Fibroblast of lung (primary cell): ENCODE measurements around the gene UBXN10. TPM values are rescaled to one million over a fixed set of nuclear protein-coding genes. Genes with fewer than 3 reads are reported as not detected.

Experiments used
- DNase-seq, 2 donors: peaks; one replicate each; pipeline versions ENCODE4 v3.0.0 to v3.0.0-alpha.2; 2010; ENCODE audit warnings: low read depth in 2 of 2
- H2AFZ ChIP-seq: 2 replicates; pipeline ENCODE4 v1.5.1; 2012; ENCODE audit warnings: low read length, control low read depth, inconsistent platforms
- H3K27ac ChIP-seq: 2 replicates; pipeline ENCODE4 v1.5.1; 2011; ENCODE audit warnings: low read length, control low read depth; ENCODE audit not compliant: insufficient read depth
- H3K27me3 ChIP-seq: 2 replicates; pipeline ENCODE4 v1.5.1; 2011; ENCODE audit warnings: mild to moderate bottlenecking, low read length; ENCODE audit not compliant: control insufficient read depth, insufficient read depth
- H3K36me3 ChIP-seq: 2 replicates; pipeline ENCODE4 v1.5.1; 2011; ENCODE audit warnings: low read length; ENCODE audit not compliant: control insufficient read depth, insufficient read depth
- H3K4me1 ChIP-seq: 2 replicates; pipeline ENCODE4 v1.5.1; 2011; ENCODE audit warnings: low read length; ENCODE audit not compliant: control insufficient read depth, insufficient read depth; ENCODE audit errors: extremely low read depth
- H3K4me2 ChIP-seq: 2 replicates; pipeline ENCODE4 v1.5.1; 2011; ENCODE audit warnings: low read length, control low read depth; ENCODE audit not compliant: insufficient read depth; ENCODE audit errors: extremely low read depth
- H3K4me3 ChIP-seq, 4 experiments: fragments of 200-600 bp in 1 of 4; sonication (generic) in 1 of 4; replicated peaks in 1 of 4; 2 replicates each; pipeline ENCODE4 v1.5.1; 2011 to 2016; ENCODE audit warnings: low read length in 4 of 4, low read depth in 3 of 4, mild to moderate bottlenecking in 3 of 4, control low read depth in 2 of 4, inconsistent platforms in 1 of 4, mixed read lengths in 1 of 4; ENCODE audit not compliant: insufficient read depth in 1 of 4; ENCODE audit errors: control extremely low read depth in 1 of 4
- H3K79me2 ChIP-seq: 2 replicates; pipeline ENCODE4 v1.5.1; 2012; ENCODE audit warnings: mild to moderate bottlenecking, low read length, inconsistent platforms; ENCODE audit not compliant: control insufficient read depth, insufficient read depth
- H3K9ac ChIP-seq: 2 replicates; pipeline ENCODE4 v1.5.1; 2011; ENCODE audit warnings: mild to moderate bottlenecking, low read length, control low read depth; ENCODE audit not compliant: insufficient read depth
- H3K9me3 ChIP-seq: 2 replicates; pipeline ENCODE4 v1.5.1; 2012; ENCODE audit warnings: low read depth, low read length; ENCODE audit not compliant: control insufficient read depth, insufficient read depth
- H4K20me1 ChIP-seq: 2 replicates; pipeline ENCODE4 v1.5.1; 2011; ENCODE audit warnings: low read length; ENCODE audit not compliant: control insufficient read depth, insufficient read depth; ENCODE audit errors: extremely low read depth
- EZH2 ChIP-seq: IDR thresholded peaks from 2 replicates; pipeline ENCODE4 v1.5.1; 2012; ENCODE audit warnings: low read length, control low read depth, mild to moderate bottlenecking; ENCODE audit errors: missing control alignments
- polyA plus RNA-seq, 2 donors: library from polyadenylated mRNA; depleted of rRNA in 1 of 2; stranded (reverse) in 1 of 2; unstranded in 1 of 2; fragments of >200 nt; gene quantifications; 2 replicates each; pipeline ENCODE4 v1.2.1, GENCODE V29; 2011 to 2012; ENCODE audit warnings: missing spikeins in 1 of 2
- total RNA-seq: library from RNA; depleted of rRNA; stranded (reverse); fragments of >200 nt; gene quantifications from 2 replicates; pipeline ENCODE4 v1.2.1, GENCODE V29; 2014
- TF ChIP-seq, protein P1 (sequence below), 2 donors: IDR thresholded peaks in 1 of 2; conservative IDR thresholded peaks in 1 of 2; 1 replicate in 1 of 2; 2 replicates in 1 of 2; pipeline ENCODE4 v1.5.1; 2011 to 2012; ENCODE audit warnings: low read length in 2 of 2, control low read depth in 1 of 2, inconsistent platforms in 1 of 2, low read depth in 1 of 2, mild to moderate bottlenecking in 1 of 2

UBXN10 gene
- total and polyA plus RNA-seq, 2 donors (not counting 1 experiment from before 2014, with no cell fraction given): 0.33 TPM; not detected in 1

DNA sequence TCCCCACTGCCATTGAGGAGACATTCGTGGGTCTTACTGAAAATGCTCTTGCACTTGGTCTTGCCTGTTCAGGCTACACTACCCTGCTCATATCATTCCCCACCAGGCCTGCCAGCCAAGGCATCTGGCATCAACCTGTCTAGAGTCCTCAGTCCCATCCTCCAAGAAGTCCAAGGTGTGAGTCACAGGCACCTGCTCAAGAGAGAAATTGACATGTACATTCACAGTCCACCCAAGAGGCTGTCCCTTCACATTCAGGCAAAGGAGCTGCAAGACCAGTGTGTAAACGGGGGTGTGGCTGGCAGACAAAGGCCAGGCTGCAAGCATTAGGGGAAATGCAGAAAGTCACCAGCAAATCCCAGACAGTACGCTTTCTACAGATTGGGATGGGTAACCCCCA lies 13.5 kb downstream of the UBXN10 start:
- Histone ChIP-seq H2AFZ (no peak overlapping the region), H3K27me3 (peaks cover 11% of the 10 kb centered on the region), H4K20me1 (no peaks in the 10 kb centered on the region), H3K9ac (no peak overlapping the region), H3K4me1 (no peaks in the 10 kb centered on the region), H3K36me3 (no peaks in the 10 kb centered on the region), H3K27ac (no peak overlapping the region), H3K4me2 (no peak overlapping the region), H3K9me3 (no peaks in the 10 kb centered on the region), H3K4me3 (no peak overlapping the region), H3K79me2 (no peaks in the 10 kb centered on the region)
- TF ChIP-seq, protein P1, sequence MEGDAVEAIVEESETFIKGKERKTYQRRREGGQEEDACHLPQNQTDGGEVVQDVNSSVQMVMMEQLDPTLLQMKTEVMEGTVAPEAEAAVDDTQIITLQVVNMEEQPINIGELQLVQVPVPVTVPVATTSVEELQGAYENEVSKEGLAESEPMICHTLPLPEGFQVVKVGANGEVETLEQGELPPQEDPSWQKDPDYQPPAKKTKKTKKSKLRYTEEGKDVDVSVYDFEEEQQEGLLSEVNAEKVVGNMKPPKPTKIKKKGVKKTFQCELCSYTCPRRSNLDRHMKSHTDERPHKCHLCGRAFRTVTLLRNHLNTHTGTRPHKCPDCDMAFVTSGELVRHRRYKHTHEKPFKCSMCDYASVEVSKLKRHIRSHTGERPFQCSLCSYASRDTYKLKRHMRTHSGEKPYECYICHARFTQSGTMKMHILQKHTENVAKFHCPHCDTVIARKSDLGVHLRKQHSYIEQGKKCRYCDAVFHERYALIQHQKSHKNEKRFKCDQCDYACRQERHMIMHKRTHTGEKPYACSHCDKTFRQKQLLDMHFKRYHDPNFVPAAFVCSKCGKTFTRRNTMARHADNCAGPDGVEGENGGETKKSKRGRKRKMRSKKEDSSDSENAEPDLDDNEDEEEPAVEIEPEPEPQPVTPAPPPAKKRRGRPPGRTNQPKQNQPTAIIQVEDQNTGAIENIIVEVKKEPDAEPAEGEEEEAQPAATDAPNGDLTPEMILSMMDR (conservative IDR thresholded peaks at IDR 0.05 in 1 of 2, IDR thresholded peaks at IDR 0.05 in 1 of 2; ENCODE audit: low read depth in 1 of 2, low read length in 2 of 2): no peak
- TF ChIP-seq EZH2: no peak
- DNase-seq: no peak

DNA sequence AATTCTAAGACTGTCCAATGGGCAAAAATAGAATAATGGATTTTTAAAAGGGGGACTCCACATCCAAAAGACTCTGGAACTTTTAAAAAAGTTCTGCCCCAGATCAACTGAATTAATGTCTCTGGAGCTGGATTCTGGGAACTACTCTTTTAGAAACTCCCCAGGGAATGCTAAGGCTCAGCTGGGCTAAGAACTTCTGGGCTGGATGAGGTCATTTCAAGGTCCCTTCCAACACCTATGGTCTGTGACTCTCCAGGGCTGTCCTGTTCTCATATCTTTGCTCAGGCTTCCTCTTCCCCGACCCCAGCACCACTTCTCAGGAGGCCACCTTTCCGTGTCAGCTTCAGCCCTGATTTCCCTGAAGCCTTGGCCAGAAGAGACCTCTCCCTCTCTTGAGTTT lies 13.9 kb downstream of the UBXN10 start:
- Histone ChIP-seq H4K20me1 (no peaks in the 10 kb centered on the region), H2AFZ (no peak overlapping the region), H3K4me3 (no peak overlapping the region), H3K9me3 (no peaks in the 10 kb centered on the region), H3K4me1 (no peaks in the 10 kb centered on the region), H3K79me2 (no peaks in the 10 kb centered on the region), H3K4me2 (no peak overlapping the region), H3K27ac (no peak overlapping the region), H3K9ac (no peak overlapping the region), H3K27me3 (peaks cover 11% of the 10 kb centered on the region), H3K36me3 (no peaks in the 10 kb centered on the region)
- no peak for TF ChIP-seq EZH2
- TF ChIP-seq, protein P1 (conservative IDR thresholded peaks at IDR 0.05 in 1 of 2, IDR thresholded peaks at IDR 0.05 in 1 of 2; ENCODE audit: low read depth in 1 of 2, low read length in 2 of 2): no peak
- no peak for DNase-seq

DNA sequence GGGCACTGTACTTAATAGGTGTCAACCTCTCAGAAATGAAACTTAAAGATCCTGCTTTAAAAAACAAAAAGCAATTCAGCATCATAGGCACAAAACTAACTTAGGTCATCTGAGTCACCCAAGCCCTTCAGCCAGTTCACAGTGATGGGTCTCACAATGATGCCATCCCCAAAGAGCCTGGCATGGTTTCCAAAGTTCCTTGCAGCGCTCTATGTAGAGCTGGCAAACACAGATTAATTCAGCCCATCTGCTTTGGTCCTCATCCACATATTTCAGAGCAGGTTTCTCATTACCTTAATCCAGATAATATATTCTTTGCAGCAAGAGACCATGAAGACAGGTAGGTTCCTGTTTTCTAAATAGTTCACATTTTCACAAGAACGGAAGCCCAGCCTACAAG lies 15.1 kb downstream of the UBXN10 start:
- Histone ChIP-seq H3K27me3 (peaks cover 11% of the 10 kb centered on the region), H3K4me2 (no peak overlapping the region), H3K9me3 (no peaks in the 10 kb centered on the region), H3K27ac (no peak overlapping the region), H3K4me1 (no peaks in the 10 kb centered on the region), H3K4me3 (no peak overlapping the region), H2AFZ (no peak overlapping the region), H3K79me2 (no peaks in the 10 kb centered on the region), H3K9ac (no peak overlapping the region), H3K36me3 (no peaks in the 10 kb centered on the region), H4K20me1 (no peaks in the 10 kb centered on the region)
- no peak for DNase-seq
- TF ChIP-seq, protein P1 (conservative IDR thresholded peaks at IDR 0.05 in 1 of 2, IDR thresholded peaks at IDR 0.05 in 1 of 2; ENCODE audit: low read depth in 1 of 2, low read length in 2 of 2): no peak
- TF ChIP-seq EZH2: no peak
